OCI-LY3 (cell line): ENCODE measurements around the gene ERN1.

Source experiments
- H2AFZ ChIP-seq: fragments of 200-600, 300-600 bp; shearing (Covaris generic); 2 replicates; pipeline ENCODE4 v1.6.0; 2014; ENCODE audit warnings: antibody characterized with exemption, low read depth, low read length
- H3K27ac ChIP-seq: fragments of 200-600, 300-600 bp; sonication (generic); 2 replicates; pipeline ENCODE4 v1.5.1; 2014; ENCODE audit warnings: mild to moderate bottlenecking, low read length, moderate library complexity, mixed read lengths
- H3K27me3 ChIP-seq: fragments of 200-600, 300-600 bp; sonication (generic); 2 replicates; pipeline ENCODE4 v1.6.1; 2014; ENCODE audit warnings: low read depth, low read length, mixed read lengths
- H3K36me3 ChIP-seq: fragments of 200-600, 300-600 bp; sonication (generic); replicated peaks from 2 replicates; pipeline ENCODE3; 2014; ENCODE audit warnings: low read depth, low read length, mixed read lengths
- H3K4me1 ChIP-seq: fragments of 300-600, 200-600 bp; sonication (generic); 2 replicates; pipeline ENCODE4 v1.6.1; 2014; ENCODE audit warnings: low read length, mixed read lengths
- H3K4me2 ChIP-seq: fragments of 200-600, 300-600 bp; sonication (generic); 2 replicates; pipeline ENCODE4 v1.6.1; 2014; ENCODE audit warnings: low read length, mixed read lengths
- H3K4me3 ChIP-seq: fragments of 300-600, 200-600 bp; sonication (generic); 2 replicates; pipeline ENCODE4 v1.5.1; 2014; ENCODE audit warnings: antibody characterized with exemption, mild to moderate bottlenecking, low read length, moderate library complexity
- H3K79me2 ChIP-seq: fragments of 300-600, 200-600 bp; shearing (Covaris generic); 2 replicates; pipeline ENCODE4 v1.6.1; 2014; ENCODE audit warnings: mild to moderate bottlenecking, low read length, mixed read lengths
- H3K9ac ChIP-seq: fragments of 300-600, 200-600 bp; shearing (Covaris generic); 2 replicates; pipeline ENCODE4 v1.6.0; 2014; ENCODE audit warnings: mild to moderate bottlenecking, low read length, moderate library complexity
- H3K9me3 ChIP-seq: fragments of 200-600, 300-600 bp; shearing (Covaris generic); 2 replicates; pipeline ENCODE4 v1.6.1; 2014; ENCODE audit warnings: low read length, mixed read lengths; ENCODE audit not compliant: insufficient read depth
- H4K20me1 ChIP-seq: fragments of 200-600, 300-600 bp; sonication (generic); 2 replicates; pipeline ENCODE4 v1.6.1; 2016; ENCODE audit warnings: low read length, mixed read lengths; ENCODE audit not compliant: insufficient read depth
- EZH2phosphoT487 ChIP-seq: fragments of 200-600 bp; shearing (Covaris generic); IDR thresholded peaks from 2 replicates; pipeline ENCODE4 v1.6.1; 2018; ENCODE audit warnings: antibody characterized with exemption, mixed run types, low read depth
- TF ChIP-seq, protein P1 (sequence below): fragments of 200-600, 300-600 bp; sonication (generic); IDR thresholded peaks from 2 replicates; pipeline ENCODE4 v1.5.1; 2014; ENCODE audit warnings: antibody characterized with exemption, low read length, low read depth

Gene ERN1

DNA sequence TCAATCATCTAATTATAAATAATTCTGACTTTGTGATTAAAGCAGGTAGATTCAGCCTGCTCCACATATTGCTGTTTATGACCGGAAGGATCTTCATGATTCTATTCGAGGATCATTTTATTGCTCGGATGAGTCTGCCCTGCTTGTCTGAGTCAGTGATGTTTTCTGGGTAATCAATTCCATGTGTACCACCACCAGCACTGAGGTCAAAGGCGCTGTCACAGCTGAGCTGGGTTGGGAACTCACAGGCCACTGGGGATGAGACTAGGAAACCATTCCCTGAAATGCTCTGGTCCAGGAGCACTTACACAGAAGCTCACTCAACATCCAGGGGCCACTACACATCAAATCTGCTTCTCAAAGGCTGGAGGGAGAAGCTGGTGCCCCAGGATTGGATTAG lies 30.4 kb upstream of the ERN1 start:
- TF ChIP-seq EZH2phosphoT487 = no peak
- Histone ChIP-seq H3K27me3 (no peaks in the 10 kb centered on the region), H4K20me1 (no peaks in the 10 kb centered on the region), H3K36me3 (no peaks in the 10 kb centered on the region), H2AFZ (no peak overlapping the region), H3K79me2 (no peaks in the 10 kb centered on the region), H3K4me3 (no peak overlapping the region), H3K9me3 (no peaks in the 10 kb centered on the region), H3K4me2 (no peak overlapping the region), H3K4me1 (peaks cover 10% of the 10 kb centered on the region; the same call in 1 of the 2 replicates), H3K27ac (no peak overlapping the region), H3K9ac (no peak overlapping the region)

DNA sequence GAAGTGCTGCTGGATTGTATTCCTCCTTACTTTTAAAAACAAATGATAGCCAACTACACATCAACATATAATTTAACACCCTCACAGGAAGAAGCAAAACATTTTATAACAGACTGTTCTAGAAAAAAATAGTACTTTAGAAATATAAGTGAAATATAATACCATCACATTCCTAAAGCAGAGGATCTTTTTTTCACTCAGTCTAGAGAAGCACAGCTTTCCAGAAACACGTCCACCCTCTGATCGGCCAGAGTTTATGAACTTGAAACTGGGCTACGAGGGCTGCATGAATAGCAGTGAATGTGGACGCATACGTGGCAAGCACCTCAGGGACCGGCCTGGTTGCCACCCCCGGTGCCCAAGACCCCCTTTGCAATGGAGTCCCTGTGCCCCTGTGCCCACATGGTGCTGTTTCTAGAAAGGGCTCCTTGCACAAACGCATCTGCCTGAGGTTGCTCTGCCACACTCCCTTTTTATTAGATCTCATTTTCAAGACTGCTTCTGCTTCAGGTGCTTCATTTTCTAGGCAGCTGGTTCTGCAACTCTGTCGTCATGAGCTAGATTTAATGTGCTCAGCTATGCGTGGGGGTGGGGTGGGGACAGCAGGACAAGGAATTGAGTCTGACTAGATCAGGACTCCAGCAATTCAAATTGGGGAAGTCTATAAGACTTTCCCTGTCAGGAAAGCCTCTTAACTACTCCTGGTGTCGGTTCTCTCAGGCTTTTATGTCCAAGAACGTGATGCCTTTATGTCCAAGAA lies 29.1 kb upstream of the ERN1 start:
- H3K4me3 ChIP-seq = no peak overlapping the region
- no peaks in the 10 kb centered on the region for H3K79me2 ChIP-seq
- H3K4me1 ChIP-seq = 0 out of 2 replicates have a peak, but pooled peaks cover 5% of the 10 kb centered on the region

DNA sequence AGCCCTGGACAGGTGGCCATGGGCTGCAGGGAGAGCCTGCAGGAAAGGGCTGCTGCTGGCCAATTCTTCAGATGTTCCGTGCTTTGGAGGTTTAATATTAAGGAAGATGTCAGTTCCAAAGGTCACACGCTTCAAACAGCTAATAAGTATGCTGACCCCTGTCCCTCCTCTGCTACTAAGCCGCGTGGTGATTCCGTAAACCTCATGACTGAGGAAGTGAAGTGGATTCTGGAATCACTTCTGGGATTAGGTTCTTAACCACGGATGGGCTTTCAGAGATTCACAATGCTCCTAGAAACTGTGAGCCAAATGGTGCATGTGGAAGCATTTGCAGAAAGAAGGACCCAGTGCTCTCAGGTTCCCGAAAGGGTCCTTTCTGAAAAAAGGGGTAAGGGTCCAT lies 28.5 kb upstream of the ERN1 start:
- Histone ChIP-seq H3K36me3 (no peaks in the 10 kb centered on the region), H3K4me2 (no peak overlapping the region), H3K27me3 (no peaks in the 10 kb centered on the region), H2AFZ (no peak overlapping the region), H3K9me3 (no peaks in the 10 kb centered on the region), H3K79me2 (no peaks in the 10 kb centered on the region), H3K27ac (no peak overlapping the region), H3K4me3 (no peak overlapping the region), H3K4me1 (0 out of 2 replicates have a peak, but pooled peaks cover 5% of the 10 kb centered on the region), H3K9ac (no peak overlapping the region), H4K20me1 (no peaks in the 10 kb centered on the region)
- TF ChIP-seq, protein P1, sequence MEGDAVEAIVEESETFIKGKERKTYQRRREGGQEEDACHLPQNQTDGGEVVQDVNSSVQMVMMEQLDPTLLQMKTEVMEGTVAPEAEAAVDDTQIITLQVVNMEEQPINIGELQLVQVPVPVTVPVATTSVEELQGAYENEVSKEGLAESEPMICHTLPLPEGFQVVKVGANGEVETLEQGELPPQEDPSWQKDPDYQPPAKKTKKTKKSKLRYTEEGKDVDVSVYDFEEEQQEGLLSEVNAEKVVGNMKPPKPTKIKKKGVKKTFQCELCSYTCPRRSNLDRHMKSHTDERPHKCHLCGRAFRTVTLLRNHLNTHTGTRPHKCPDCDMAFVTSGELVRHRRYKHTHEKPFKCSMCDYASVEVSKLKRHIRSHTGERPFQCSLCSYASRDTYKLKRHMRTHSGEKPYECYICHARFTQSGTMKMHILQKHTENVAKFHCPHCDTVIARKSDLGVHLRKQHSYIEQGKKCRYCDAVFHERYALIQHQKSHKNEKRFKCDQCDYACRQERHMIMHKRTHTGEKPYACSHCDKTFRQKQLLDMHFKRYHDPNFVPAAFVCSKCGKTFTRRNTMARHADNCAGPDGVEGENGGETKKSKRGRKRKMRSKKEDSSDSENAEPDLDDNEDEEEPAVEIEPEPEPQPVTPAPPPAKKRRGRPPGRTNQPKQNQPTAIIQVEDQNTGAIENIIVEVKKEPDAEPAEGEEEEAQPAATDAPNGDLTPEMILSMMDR = no peak
- TF ChIP-seq EZH2phosphoT487 = no peak

More for the DNA sequence above, 29.1 kb upstream of the ERN1 start:
- no peak overlapping the region for H3K4me2 ChIP-seq
- H3K36me3 ChIP-seq = no peaks in the 10 kb centered on the region
- no peaks in the 10 kb centered on the region for H3K27me3 ChIP-seq
- TF ChIP-seq, protein P1 = no peak
- TF ChIP-seq EZH2phosphoT487 = no peak
- no peaks in the 10 kb centered on the region for H3K9me3 ChIP-seq
- H3K27ac ChIP-seq = no peak overlapping the region
- H2AFZ ChIP-seq = no peak overlapping the region
- H3K9ac ChIP-seq = no peak overlapping the region
- H4K20me1 ChIP-seq = no peaks in the 10 kb centered on the region

DNA sequence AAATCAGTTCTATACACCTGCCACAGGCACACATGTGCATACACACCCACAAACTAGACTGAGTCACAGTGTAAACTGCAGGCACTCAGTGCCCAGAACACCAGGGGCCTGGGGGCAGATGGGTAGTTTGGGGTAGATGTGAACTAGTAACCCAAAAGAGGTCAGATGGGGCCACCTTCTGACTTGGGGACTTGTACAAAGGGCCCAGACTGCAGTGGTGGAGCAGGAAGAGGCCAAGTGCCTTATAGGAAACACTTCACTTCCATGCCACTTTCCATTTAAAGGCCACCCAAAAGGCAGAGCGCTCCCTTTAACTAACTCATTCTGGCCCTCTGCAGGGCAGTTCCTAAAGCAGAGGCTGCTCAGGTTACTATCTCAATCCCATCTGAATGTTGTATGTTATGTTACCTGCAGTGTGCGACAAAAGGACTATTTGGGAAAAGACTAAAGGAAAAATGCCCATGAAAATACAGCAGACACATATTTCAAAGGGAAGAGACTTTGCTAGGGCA lies 27.8 kb upstream of the ERN1 start:
- H3K36me3 ChIP-seq = no peaks in the 10 kb centered on the region
- 0 out of 2 replicates have a peak, but pooled peaks cover 5% of the 10 kb centered on the region for H3K4me1 ChIP-seq
- H3K79me2 ChIP-seq = no peaks in the 10 kb centered on the region
- no peak overlapping the region for H3K27ac ChIP-seq
- no peaks in the 10 kb centered on the region for H3K27me3 ChIP-seq
- H3K9ac ChIP-seq = no peak overlapping the region
- TF ChIP-seq, protein P1 = no peak
- TF ChIP-seq EZH2phosphoT487 = no peak
- H3K9me3 ChIP-seq = no peaks in the 10 kb centered on the region
- no peak overlapping the region for H3K4me3 ChIP-seq
- no peak overlapping the region for H3K4me2 ChIP-seq
- H2AFZ ChIP-seq = no peak overlapping the region
- no peaks in the 10 kb centered on the region for H4K20me1 ChIP-seq
